ENCODE data around the gene PDE5A.
"Not testable (repeated sequence)": the region's sequence is repeated elsewhere in the genome, so short reads cannot be mapped to it uniquely, and the experiment has no call there.

The PDE5A gene

GRCh38 chr4:119470737-119471063 lies 157.9 kb downstream of the PDE5A start:
- not testable (repeated sequence) for DNase-seq (ENCODE audit: low spot score)

- DNase-seq (ENCODE audit: low spot score), result not testable (repeated sequence)
These were observed 158.4 kb downstream of the PDE5A start for GRCh38 chr4:119470021-119470736.

GRCh38 chr4:119469039-119469438 lies 159.6 kb downstream of the PDE5A start:
- DNase-seq (ENCODE audit: low spot score), result not testable (repeated sequence)

- peak; percentile 17 for DNase-seq (ENCODE audit: low spot score)
These were observed 165.9 kb downstream of the PDE5A start for GRCh38 chr4:119462733-119463132.

GRCh38 chr4:119455734-119456133 lies 172.9 kb downstream of the PDE5A start:
- not testable (repeated sequence) for DNase-seq (ENCODE audit: low spot score)

- peak; percentile 96 for DNase-seq (ENCODE audit: low spot score)
These were observed 173.9 kb downstream of the PDE5A start for GRCh38 chr4:119454491-119455270.

- not testable (repeated sequence) for DNase-seq (ENCODE audit: low spot score)
These were observed 174.5 kb downstream of the PDE5A start for GRCh38 chr4:119454151-119454490.

- not testable (repeated sequence) for DNase-seq (ENCODE audit: low spot score)
These were observed 175.3 kb downstream of the PDE5A start for GRCh38 chr4:119453286-119453685.

- DNase-seq (ENCODE audit: low spot score), result not testable (repeated sequence)
These were observed 178.8 kb downstream of the PDE5A start for GRCh38 chr4:119449851-119450250.
